ENCODE measurements around the gene VDR. TPM values are rescaled to one million over a fixed set of nuclear protein-coding genes. Genes with fewer than 3 reads are reported as not detected.
A peak's percentile ranks its signal among the peaks of the same experiment; 100 is the strongest.

The VDR gene
- total RNA-seq, 1 donor from 2014 or later, result 0.33 TPM

DNA sequence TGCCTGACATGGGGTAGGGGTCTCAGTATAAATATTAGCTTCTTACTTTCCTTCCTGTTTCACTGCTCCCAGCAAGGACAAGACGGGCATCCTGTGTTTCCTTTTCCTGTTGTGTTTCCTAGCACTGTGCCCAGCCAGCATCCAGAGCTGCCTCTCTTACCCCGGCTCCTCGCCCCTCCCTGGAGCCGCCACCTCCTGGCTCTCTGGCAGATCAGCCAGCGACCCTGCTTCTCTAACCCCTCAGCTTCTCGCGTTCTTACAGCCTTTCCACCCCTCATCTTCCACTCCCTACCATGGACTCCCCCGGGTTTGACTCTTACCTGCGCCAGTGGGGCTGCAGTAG lies 102.9 kb downstream of the VDR start:
- Histone ChIP-seq H3K9me3 (replicated peaks) (no peaks in the 10 kb centered on the region), H3K4me3 (peak overlapping the region; percentile 24), H3K27me3 (ENCODE audit: low read depth) (no peaks in the 10 kb centered on the region), H3K4me1 (peaks cover 91% of the 10 kb centered on the region), H3K36me3 (peaks cover 18% of the 10 kb centered on the region), H3K27ac (replicated peaks) (peak overlapping the region; percentile 99)
- intact Hi-C loops (cut with micrococcal nuclease), result loop anchor here (5.0 kb wide), 1 partner anchor 35 kb away; no protein-coding TSS in a partner anchor
- DNase-seq, result no peak
- TF ChIP-seq, protein P1, sequence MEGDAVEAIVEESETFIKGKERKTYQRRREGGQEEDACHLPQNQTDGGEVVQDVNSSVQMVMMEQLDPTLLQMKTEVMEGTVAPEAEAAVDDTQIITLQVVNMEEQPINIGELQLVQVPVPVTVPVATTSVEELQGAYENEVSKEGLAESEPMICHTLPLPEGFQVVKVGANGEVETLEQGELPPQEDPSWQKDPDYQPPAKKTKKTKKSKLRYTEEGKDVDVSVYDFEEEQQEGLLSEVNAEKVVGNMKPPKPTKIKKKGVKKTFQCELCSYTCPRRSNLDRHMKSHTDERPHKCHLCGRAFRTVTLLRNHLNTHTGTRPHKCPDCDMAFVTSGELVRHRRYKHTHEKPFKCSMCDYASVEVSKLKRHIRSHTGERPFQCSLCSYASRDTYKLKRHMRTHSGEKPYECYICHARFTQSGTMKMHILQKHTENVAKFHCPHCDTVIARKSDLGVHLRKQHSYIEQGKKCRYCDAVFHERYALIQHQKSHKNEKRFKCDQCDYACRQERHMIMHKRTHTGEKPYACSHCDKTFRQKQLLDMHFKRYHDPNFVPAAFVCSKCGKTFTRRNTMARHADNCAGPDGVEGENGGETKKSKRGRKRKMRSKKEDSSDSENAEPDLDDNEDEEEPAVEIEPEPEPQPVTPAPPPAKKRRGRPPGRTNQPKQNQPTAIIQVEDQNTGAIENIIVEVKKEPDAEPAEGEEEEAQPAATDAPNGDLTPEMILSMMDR (IDR thresholded peaks at IDR 0.05; ENCODE audit: borderline replicate concordance), result no peak

DNA sequence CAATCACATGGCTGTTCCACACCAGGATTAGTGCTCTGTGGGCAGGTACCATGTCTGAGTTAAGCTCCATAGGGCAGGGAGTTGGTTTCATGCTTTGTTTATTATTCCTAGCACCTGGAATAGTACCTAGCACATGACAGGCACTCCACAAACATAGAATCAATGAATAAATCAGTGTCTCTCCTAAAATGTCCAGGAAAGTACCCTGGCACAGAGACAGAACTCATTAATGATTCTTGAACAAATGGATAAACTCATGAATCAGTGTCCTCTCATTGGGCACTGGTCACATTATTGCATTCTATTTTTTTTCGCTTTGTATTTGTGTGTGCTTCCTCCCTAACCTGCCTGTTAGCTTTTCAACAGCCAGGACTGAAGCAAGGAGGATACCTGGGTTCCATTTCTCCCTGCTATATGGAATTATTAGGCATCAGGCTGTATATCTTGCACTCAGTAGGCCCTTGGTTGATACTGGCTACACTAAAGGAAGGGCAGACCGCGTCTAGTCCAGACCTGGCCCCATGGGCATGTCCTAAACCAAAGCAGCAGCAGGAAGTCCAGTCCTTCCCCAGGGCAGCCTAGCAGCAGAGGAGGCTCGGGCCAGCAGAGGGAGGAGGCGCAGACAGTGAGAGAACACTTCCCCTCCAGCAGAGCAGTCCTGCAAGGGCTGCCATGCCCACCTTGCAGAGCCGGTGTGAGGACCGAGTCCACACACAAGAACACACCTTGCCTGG lies 103.5 kb downstream of the VDR start:
- peak overlapping the region; percentile 24 for H3K4me3 ChIP-seq
- no peaks in the 10 kb centered on the region for H3K27me3 ChIP-seq (ENCODE audit: low read depth)
- H3K36me3 ChIP-seq, result peaks cover 24% of the 10 kb centered on the region

DNA sequence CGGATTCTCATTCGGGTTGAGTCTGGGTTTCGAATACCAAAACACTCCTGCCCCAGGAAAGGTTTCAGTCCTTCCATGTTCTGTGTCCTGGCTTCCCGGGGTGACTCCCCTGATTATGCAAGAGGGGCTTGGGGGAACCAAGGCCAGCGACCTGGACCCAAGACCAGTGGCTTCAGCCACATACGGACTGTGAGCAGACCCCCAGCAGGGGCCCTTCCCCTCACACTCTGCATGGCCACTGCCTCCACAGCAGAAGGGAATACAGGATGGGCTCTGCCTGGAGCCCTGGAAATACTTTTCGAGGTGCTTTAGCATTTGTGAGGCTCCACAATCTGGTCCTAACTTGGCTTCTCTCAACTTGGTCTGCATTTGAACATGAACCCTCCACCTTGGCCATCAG lies 104.2 kb downstream of the VDR start:
- TF ChIP-seq, protein P1 (IDR thresholded peaks at IDR 0.05; ENCODE audit: borderline replicate concordance), result no peak
- H3K27ac ChIP-seq (replicated peaks), result peak overlapping the region; percentile 99
- intact Hi-C loops (cut with micrococcal nuclease), result loop anchor here (5.0 kb wide), 1 partner anchor 37 kb away; no protein-coding TSS in a partner anchor
- H3K9me3 ChIP-seq (replicated peaks), result no peaks in the 10 kb centered on the region
- peaks cover 78% of the 10 kb centered on the region for H3K4me1 ChIP-seq
- H3K36me3 ChIP-seq, result peaks cover 31% of the 10 kb centered on the region
- no peak overlapping the region for H3K4me3 ChIP-seq
- H3K27me3 ChIP-seq (ENCODE audit: low read depth), result no peaks in the 10 kb centered on the region
- no peak for DNase-seq

More for the DNA sequence above, 103.5 kb downstream of the VDR start:
- Histone ChIP-seq H3K9me3 (replicated peaks) (no peaks in the 10 kb centered on the region), H3K4me1 (peaks cover 85% of the 10 kb centered on the region), H3K27ac (replicated peaks) (peak overlapping the region; percentile 99)
- TF ChIP-seq, protein P1 (IDR thresholded peaks at IDR 0.05; ENCODE audit: borderline replicate concordance), result peak; percentile 54
- intact Hi-C loops (cut with micrococcal nuclease), result loop anchor here (5.0 kb wide), 1 partner anchor 36 kb away; no protein-coding TSS in a partner anchor
- DNase-seq, result peak; percentile 58

DNA sequence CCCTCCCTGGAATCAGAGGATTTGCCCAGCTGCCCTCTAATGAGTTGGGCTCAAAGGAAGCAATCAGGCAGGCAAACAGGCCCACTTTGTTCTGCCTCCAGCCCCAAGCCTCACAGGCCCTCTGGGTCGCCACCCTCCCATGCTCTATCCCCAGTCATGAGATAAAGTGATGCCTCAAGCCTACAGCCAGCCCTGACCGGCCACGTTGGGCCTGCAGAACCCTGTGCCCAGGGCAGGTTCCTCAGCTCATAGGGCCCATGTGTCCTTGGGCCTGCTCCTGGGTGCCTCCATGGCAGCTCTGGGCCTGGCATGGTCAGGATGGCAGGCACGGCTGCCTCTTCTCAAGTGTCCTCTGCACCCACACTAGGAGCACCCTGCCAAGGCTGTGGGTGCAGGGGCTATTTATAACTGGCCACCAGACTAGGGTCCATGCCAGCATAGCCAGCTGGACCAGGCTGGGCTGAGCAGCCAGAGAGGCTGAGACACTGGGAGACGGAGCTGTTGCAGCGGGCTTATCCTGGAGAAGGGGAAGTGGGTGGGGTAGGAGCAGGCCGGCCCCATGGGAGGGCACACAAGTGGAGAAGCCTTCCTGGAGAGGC lies 105.3 kb downstream of the VDR start:
- H3K4me3 ChIP-seq, result peak overlapping the region; percentile 19
- TF ChIP-seq, protein P1 (IDR thresholded peaks at IDR 0.05; ENCODE audit: borderline replicate concordance), result no peak
- peak overlapping the region; percentile 99 for H3K27ac ChIP-seq (replicated peaks)
- H3K36me3 ChIP-seq, result peaks cover 42% of the 10 kb centered on the region
- H3K4me1 ChIP-seq, result peaks cover 66% of the 10 kb centered on the region
- intact Hi-C loops (cut with micrococcal nuclease), result no loop called here
- H3K27me3 ChIP-seq (ENCODE audit: low read depth), result no peaks in the 10 kb centered on the region
- DNase-seq, result peak; percentile 69
- no peaks in the 10 kb centered on the region for H3K9me3 ChIP-seq (replicated peaks)

DNA sequence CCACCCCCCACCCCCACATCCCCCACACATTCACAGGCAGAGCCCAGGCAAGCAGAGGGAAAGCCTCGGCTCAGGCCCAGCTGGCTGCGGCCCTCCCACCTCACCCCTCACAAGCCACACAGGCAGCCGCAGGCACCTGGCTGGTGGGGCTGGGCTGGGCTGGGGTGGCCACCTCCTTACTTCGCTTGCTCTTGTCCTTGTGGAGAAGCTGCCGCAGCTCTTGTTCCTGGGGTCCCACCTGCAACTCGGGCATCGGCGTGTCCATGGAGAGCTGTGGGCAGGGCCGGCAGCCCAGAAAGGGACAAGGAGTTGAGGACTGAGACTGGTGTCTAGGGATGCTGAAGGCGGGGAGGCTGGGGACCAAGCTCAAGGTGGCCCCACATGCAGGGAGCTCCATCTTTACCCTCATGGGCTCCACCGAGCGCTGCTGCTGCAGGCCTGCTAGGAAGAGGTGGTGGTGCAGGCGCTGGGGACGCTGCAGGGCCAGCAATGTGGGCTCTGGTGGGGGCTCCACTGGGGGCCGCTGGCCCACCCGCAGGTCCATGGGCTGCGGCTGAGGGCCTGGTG lies 106.3 kb downstream of the VDR start:
- TF ChIP-seq, protein P1 (IDR thresholded peaks at IDR 0.05; ENCODE audit: borderline replicate concordance), result no peak
- Histone ChIP-seq H3K9me3 (replicated peaks) (no peaks in the 10 kb centered on the region), H3K27me3 (ENCODE audit: low read depth) (no peaks in the 10 kb centered on the region), H3K27ac (replicated peaks) (peak overlapping the region; percentile 99), H3K36me3 (peaks cover 52% of the 10 kb centered on the region), H3K4me1 (peaks cover 57% of the 10 kb centered on the region), H3K4me3 (no peak overlapping the region)
- DNase-seq, result no peak
- intact Hi-C loops (cut with micrococcal nuclease), result no loop called here

All from left ventricle myocardium inferior (tissue), 1 donor.